ENCODE data around the gene LCE1F.

Gene LCE1F

GRCh38 chr1:152770411-152770810 lies 4.5 kb upstream of the LCE1F start:
- no CpG with 5 or more reads among the region's 1 CpG for WGBS, 2 donors (ENCODE audit: extremely low coverage in 2 of 2, insufficient read length in 2 of 2, insufficient replicate concordance in 1 of 2)
- Histone ChIP-seq H4K91ac (ENCODE audit: low read depth, low read length, poor library complexity) (no peak overlapping the region), H3K4me1 (ENCODE audit: control insufficient read depth in 2 of 2, insufficient read depth in 1 of 2, low read depth in 1 of 2, low read length in 2 of 2) (no peaks in the 10 kb centered on the region), H2BK12ac (ENCODE audit: low read length) (no peak overlapping the region), H2BK15ac (ENCODE audit: low read length) (no peak overlapping the region), H3K9me3 (replicated peaks in 1 of 2; ENCODE audit: control insufficient read depth in 2 of 2, insufficient read depth in 1 of 2, low read depth in 1 of 2, low read length in 2 of 2) (peaks cover 0 to 24% of the 10 kb centered on the region in 2 donors), H3K18ac (ENCODE audit: low read length) (no peak overlapping the region), H3K4ac (ENCODE audit: low read length) (no peak overlapping the region), H2BK5ac (ENCODE audit: low read length) (no peak overlapping the region), H4K8ac (ENCODE audit: low read depth, low read length) (no peak overlapping the region), H2BK120ac (ENCODE audit: low read depth, low read length) (no peak overlapping the region), H3K27ac (replicated peaks; ENCODE audit: low read length) (no peak overlapping the region), H3K4me2 (ENCODE audit: insufficient read depth, low read length, poor library complexity, severe bottlenecking) (no peak overlapping the region), H3K14ac (ENCODE audit: low read length) (no peak overlapping the region), H2AK5ac (ENCODE audit: low read depth, low read length) (no peak overlapping the region), H3K27me3 (ENCODE audit: control insufficient read depth in 3 of 3, insufficient read depth in 3 of 3, low read depth in 1 of 3, low read length in 3 of 3) (no peaks in the 10 kb centered on the region), H3K79me1 (ENCODE audit: low read depth, low read length) (no peaks in the 10 kb centered on the region), H3K23ac (ENCODE audit: low read depth, low read length, poor library complexity) (no peak overlapping the region), H3K9ac (ENCODE audit: low read depth, low read length, poor library complexity) (no peak overlapping the region), H3K36me3 (replicated peaks in 1 of 2; ENCODE audit: control insufficient read depth in 2 of 2, insufficient read depth in 2 of 2, low read length in 2 of 2) (no peaks in the 10 kb centered on the region), H3K4me3 (ENCODE audit: low read length in 2 of 2) (no peak overlapping the region), H2AFZ (ENCODE audit: low read length) (no peak overlapping the region)
- DNase-seq (ENCODE audit: low spot score) = no peak

- H3K23ac ChIP-seq (ENCODE audit: low read depth, low read length, poor library complexity) = no peak overlapping the region
- no peak overlapping the region for H4K8ac ChIP-seq (ENCODE audit: low read depth, low read length)
- no peak overlapping the region for H3K4ac ChIP-seq (ENCODE audit: low read length)
- H3K9me3 ChIP-seq (replicated peaks in 1 of 2; ENCODE audit: control insufficient read depth in 2 of 2, insufficient read depth in 1 of 2, low read depth in 1 of 2, low read length in 2 of 2) = peaks cover 0 to 17% of the 10 kb centered on the region in 2 donors
- WGBS, 2 donors (ENCODE audit: extremely low coverage in 2 of 2, insufficient read length in 2 of 2, insufficient replicate concordance in 1 of 2) = no CpG with 5 or more reads among the region's 11 CpGs
- H3K36me3 ChIP-seq (replicated peaks in 1 of 2; ENCODE audit: control insufficient read depth in 2 of 2, insufficient read depth in 2 of 2, low read length in 2 of 2) = no peaks in the 10 kb centered on the region
- no peak overlapping the region for H2BK120ac ChIP-seq (ENCODE audit: low read depth, low read length)
- no peak overlapping the region for H3K9ac ChIP-seq (ENCODE audit: low read depth, low read length, poor library complexity)
- H2BK15ac ChIP-seq (ENCODE audit: low read length) = no peak overlapping the region
- H2AFZ ChIP-seq (ENCODE audit: low read length) = no peak overlapping the region
- H2AK5ac ChIP-seq (ENCODE audit: low read depth, low read length) = no peak overlapping the region
- H2BK5ac ChIP-seq (ENCODE audit: low read length) = no peak overlapping the region
- H4K91ac ChIP-seq (ENCODE audit: low read depth, low read length, poor library complexity) = no peak overlapping the region
- H3K4me2 ChIP-seq (ENCODE audit: insufficient read depth, low read length, poor library complexity, severe bottlenecking) = no peak overlapping the region
- no peaks in the 10 kb centered on the region for H3K27me3 ChIP-seq (ENCODE audit: control insufficient read depth in 3 of 3, insufficient read depth in 3 of 3, low read depth in 1 of 3, low read length in 3 of 3)
- H3K4me1 ChIP-seq (ENCODE audit: control insufficient read depth in 2 of 2, insufficient read depth in 1 of 2, low read depth in 1 of 2, low read length in 2 of 2) = no peaks in the 10 kb centered on the region
- H3K27ac ChIP-seq (replicated peaks; ENCODE audit: low read length) = no peak overlapping the region
- no peaks in the 10 kb centered on the region for H3K79me1 ChIP-seq (ENCODE audit: low read depth, low read length)
- H3K18ac ChIP-seq (ENCODE audit: low read length) = no peak overlapping the region
- no peak overlapping the region for H2BK12ac ChIP-seq (ENCODE audit: low read length)
- DNase-seq (ENCODE audit: low spot score) = no peak
- H3K4me3 ChIP-seq (ENCODE audit: low read length in 2 of 2) = no peak overlapping the region
- no peak overlapping the region for H3K14ac ChIP-seq (ENCODE audit: low read length)
Measured at GRCh38 chr1:152776361-152776760, 1.4 kb downstream of the LCE1F start.

GRCh38 chr1:152777510-152778137 lies 2.7 kb downstream of the LCE1F start:
- Histone ChIP-seq H2BK120ac (ENCODE audit: low read depth, low read length) (no peak overlapping the region), H2BK5ac (ENCODE audit: low read length) (no peak overlapping the region), H2BK15ac (ENCODE audit: low read length) (no peak overlapping the region), H3K23ac (ENCODE audit: low read depth, low read length, poor library complexity) (no peak overlapping the region), H4K91ac (ENCODE audit: low read depth, low read length, poor library complexity) (no peak overlapping the region), H3K4me3 (ENCODE audit: low read length in 2 of 2) (no peak overlapping the region), H3K27ac (replicated peaks; ENCODE audit: low read length) (no peak overlapping the region), H2AK5ac (ENCODE audit: low read depth, low read length) (no peak overlapping the region), H3K79me1 (ENCODE audit: low read depth, low read length) (no peaks in the 10 kb centered on the region), H3K36me3 (replicated peaks in 1 of 2; ENCODE audit: control insufficient read depth in 2 of 2, insufficient read depth in 2 of 2, low read length in 2 of 2) (no peaks in the 10 kb centered on the region), H3K14ac (ENCODE audit: low read length) (no peak overlapping the region), H3K4me1 (ENCODE audit: control insufficient read depth in 2 of 2, insufficient read depth in 1 of 2, low read depth in 1 of 2, low read length in 2 of 2) (no peaks in the 10 kb centered on the region), H3K9me3 (replicated peaks in 1 of 2; ENCODE audit: control insufficient read depth in 2 of 2, insufficient read depth in 1 of 2, low read depth in 1 of 2, low read length in 2 of 2) (peaks cover 0 to 14% of the 10 kb centered on the region in 2 donors), H3K4me2 (ENCODE audit: insufficient read depth, low read length, poor library complexity, severe bottlenecking) (no peak overlapping the region), H3K27me3 (ENCODE audit: control insufficient read depth in 3 of 3, insufficient read depth in 3 of 3, low read depth in 1 of 3, low read length in 3 of 3) (no peaks in the 10 kb centered on the region), H3K9ac (ENCODE audit: low read depth, low read length, poor library complexity) (no peak overlapping the region), H2AFZ (ENCODE audit: low read length) (no peak overlapping the region), H3K4ac (ENCODE audit: low read length) (no peak overlapping the region), H2BK12ac (ENCODE audit: low read length) (no peak overlapping the region), H4K8ac (ENCODE audit: low read depth, low read length) (no peak overlapping the region), H3K18ac (ENCODE audit: low read length) (no peak overlapping the region)
- no CpG with 5 or more reads among the region's 4 CpGs for WGBS, 2 donors (ENCODE audit: extremely low coverage in 2 of 2, insufficient read length in 2 of 2, insufficient replicate concordance in 1 of 2)
- no peak for DNase-seq (ENCODE audit: low spot score)

- H3K36me3 ChIP-seq (replicated peaks in 1 of 2; ENCODE audit: control insufficient read depth in 2 of 2, insufficient read depth in 2 of 2, low read length in 2 of 2) = no peaks in the 10 kb centered on the region
- H4K8ac ChIP-seq (ENCODE audit: low read depth, low read length) = no peak overlapping the region
- no peak overlapping the region for H2BK12ac ChIP-seq (ENCODE audit: low read length)
- H2AFZ ChIP-seq (ENCODE audit: low read length) = no peak overlapping the region
- no peak overlapping the region for H4K91ac ChIP-seq (ENCODE audit: low read depth, low read length, poor library complexity)
- no peak overlapping the region for H2BK120ac ChIP-seq (ENCODE audit: low read depth, low read length)
- no peak overlapping the region for H3K14ac ChIP-seq (ENCODE audit: low read length)
- H3K27ac ChIP-seq (replicated peaks; ENCODE audit: low read length) = no peak overlapping the region
- H3K9ac ChIP-seq (ENCODE audit: low read depth, low read length, poor library complexity) = no peak overlapping the region
- no peak overlapping the region for H2BK5ac ChIP-seq (ENCODE audit: low read length)
- H3K4me1 ChIP-seq (ENCODE audit: control insufficient read depth in 2 of 2, insufficient read depth in 1 of 2, low read depth in 1 of 2, low read length in 2 of 2) = no peaks in the 10 kb centered on the region
- H3K4me2 ChIP-seq (ENCODE audit: insufficient read depth, low read length, poor library complexity, severe bottlenecking) = no peak overlapping the region
- no peak overlapping the region for H3K4ac ChIP-seq (ENCODE audit: low read length)
- H3K27me3 ChIP-seq (ENCODE audit: control insufficient read depth in 3 of 3, insufficient read depth in 3 of 3, low read depth in 1 of 3, low read length in 3 of 3) = peaks cover 0 to 6% (median 0%) of the 10 kb centered on the region in 3 experiments
- no peaks in the 10 kb centered on the region for H3K79me1 ChIP-seq (ENCODE audit: low read depth, low read length)
- no CpG with 5 or more reads among the region's 2 CpGs for WGBS, 2 donors (ENCODE audit: extremely low coverage in 2 of 2, insufficient read length in 2 of 2, insufficient replicate concordance in 1 of 2)
- DNase-seq (ENCODE audit: low spot score) = no peak
- no peak overlapping the region for H2BK15ac ChIP-seq (ENCODE audit: low read length)
- H3K18ac ChIP-seq (ENCODE audit: low read length) = no peak overlapping the region
- H3K4me3 ChIP-seq (ENCODE audit: low read length in 2 of 2) = no peak overlapping the region
- H3K23ac ChIP-seq (ENCODE audit: low read depth, low read length, poor library complexity) = no peak overlapping the region
- no peak overlapping the region for H2AK5ac ChIP-seq (ENCODE audit: low read depth, low read length)
- peaks cover 0 to 16% of the 10 kb centered on the region in 2 donors for H3K9me3 ChIP-seq (replicated peaks in 1 of 2; ENCODE audit: control insufficient read depth in 2 of 2, insufficient read depth in 1 of 2, low read depth in 1 of 2, low read length in 2 of 2)
Measured at GRCh38 chr1:152783095-152783494, 8.2 kb downstream of the LCE1F start.

Data from neuronal stem cell (in vitro differentiated cells).